HG03571 (cell line): Measurements from ENCODE around the gene AMIGO1.

ENCODE experiments used
- ATAC-seq: cut with Tn5 transposase; IDR thresholded peaks from one replicate; pipeline ENCODE4 v1.9.1; 2021; ENCODE audit not compliant: unreplicated experiment

AMIGO1 gene

GRCh38 chr1:109457819-109458218 lies 51.7 kb downstream of the AMIGO1 start:
- ATAC-seq = no peak

GRCh38 chr1:109454497-109455133 lies 54.9 kb downstream of the AMIGO1 start:
- ATAC-seq = no peak
